Measurements from ENCODE around the gene MYMK. TPM values are rescaled to one million over a fixed set of nuclear protein-coding genes. Genes with fewer than 3 reads are reported as not detected.

MYMK gene
- total and polyA plus RNA-seq, 10 donors: not detected

- TF ChIP-seq POLR2A (IDR thresholded peaks at IDR 0.05) (no peak), POLR2AphosphoS5 (IDR thresholded peaks at IDR 0.05) (no peak)
- TF ChIP-seq, protein P1, sequence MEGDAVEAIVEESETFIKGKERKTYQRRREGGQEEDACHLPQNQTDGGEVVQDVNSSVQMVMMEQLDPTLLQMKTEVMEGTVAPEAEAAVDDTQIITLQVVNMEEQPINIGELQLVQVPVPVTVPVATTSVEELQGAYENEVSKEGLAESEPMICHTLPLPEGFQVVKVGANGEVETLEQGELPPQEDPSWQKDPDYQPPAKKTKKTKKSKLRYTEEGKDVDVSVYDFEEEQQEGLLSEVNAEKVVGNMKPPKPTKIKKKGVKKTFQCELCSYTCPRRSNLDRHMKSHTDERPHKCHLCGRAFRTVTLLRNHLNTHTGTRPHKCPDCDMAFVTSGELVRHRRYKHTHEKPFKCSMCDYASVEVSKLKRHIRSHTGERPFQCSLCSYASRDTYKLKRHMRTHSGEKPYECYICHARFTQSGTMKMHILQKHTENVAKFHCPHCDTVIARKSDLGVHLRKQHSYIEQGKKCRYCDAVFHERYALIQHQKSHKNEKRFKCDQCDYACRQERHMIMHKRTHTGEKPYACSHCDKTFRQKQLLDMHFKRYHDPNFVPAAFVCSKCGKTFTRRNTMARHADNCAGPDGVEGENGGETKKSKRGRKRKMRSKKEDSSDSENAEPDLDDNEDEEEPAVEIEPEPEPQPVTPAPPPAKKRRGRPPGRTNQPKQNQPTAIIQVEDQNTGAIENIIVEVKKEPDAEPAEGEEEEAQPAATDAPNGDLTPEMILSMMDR (IDR thresholded peaks at IDR 0.05 in 8 of 11, conservative IDR thresholded peaks at IDR 0.05 in 3 of 11): no peak
- intact Hi-C loops (cut with DNase I; ENCODE audit: low total_unique reads): no loop called here
- Histone ChIP-seq H3K27me3 (replicated peaks in 1 of 7) (peaks cover 0 to 79% (median 7%) of the 10 kb centered on the region in 7 donors), H3K9me3 (no peaks in the 10 kb centered on the region), H3K4me3 (no peak overlapping the region), H3K27ac (no peak overlapping the region), H3K4me1 (peaks cover 0 to 48% (median 18%) of the 10 kb centered on the region in 6 donors), H3K36me3 (no peaks in the 10 kb centered on the region)
- WGBS, 5 donors: 79 to 91% (median 83%) methylated on average over 7 to 11 of the region's 11 CpGs
- no peak for DNase-seq
Measured at GRCh38 chr9:133528876-133529241, 4.1 kb upstream of the MYMK start.

GRCh38 chr9:133528001-133528875 lies 3.5 kb upstream of the MYMK start:
- H3K27ac ChIP-seq: peak overlapping the region in 4 of 8 donors; percentile 45 to 67 (median 50)
- 83 to 88% (median 85%) methylated on average over 18 to 22 of the region's 22 CpGs for WGBS, 5 donors

DNA sequence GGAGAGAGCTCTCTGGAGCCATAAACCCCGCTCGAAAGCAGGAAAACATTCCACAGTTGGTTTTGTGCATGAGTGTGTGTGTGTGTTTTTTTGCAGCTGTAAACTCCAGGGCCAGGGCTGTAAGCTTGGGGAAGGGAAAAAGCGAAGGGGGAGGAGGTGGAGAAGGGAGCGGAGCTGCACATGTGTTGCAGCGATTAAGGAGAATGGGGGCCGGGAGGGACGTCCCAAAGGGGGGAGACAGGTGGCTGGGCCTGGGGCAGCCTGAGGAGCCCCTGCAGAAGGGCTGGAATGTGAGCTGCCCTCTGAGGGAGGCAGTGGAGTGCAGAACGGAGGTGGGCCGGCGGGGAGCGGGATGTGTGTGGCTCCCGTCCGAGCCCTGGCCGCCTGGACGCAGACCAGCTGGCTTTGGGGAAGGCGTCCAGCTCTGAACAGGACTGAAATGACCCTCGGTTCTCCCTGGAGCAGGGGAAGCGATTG lies 2.7 kb upstream of the MYMK start:
- 74 to 84% (median 79%) methylated on average over 16 to 18 of the region's 18 CpGs for WGBS, 5 donors
- intact Hi-C loops (cut with DNase I; ENCODE audit: low total_unique reads): no loop called here
- TF ChIP-seq POLR2A (IDR thresholded peaks at IDR 0.05): no peak
- TF ChIP-seq POLR2AphosphoS5 (IDR thresholded peaks at IDR 0.05): peak in 2 of 3 donors; percentile 58
- H3K27me3 ChIP-seq (replicated peaks in 1 of 7): peaks cover 0 to 65% (median 7%) of the 10 kb centered on the region in 7 donors
- no peaks in the 10 kb centered on the region for H3K9me3 ChIP-seq
- no peak for DNase-seq
- peaks cover 0 to 34% (median 13%) of the 10 kb centered on the region in 6 donors for H3K4me1 ChIP-seq
- peak overlapping the region in 4 of 8 donors; percentile 45 to 67 (median 50) for H3K27ac ChIP-seq
- H3K36me3 ChIP-seq: no peaks in the 10 kb centered on the region
- H3K4me3 ChIP-seq: no peak overlapping the region

More at GRCh38 chr9:133528001-133528875, 3.5 kb upstream of the MYMK start:
- Histone ChIP-seq H3K36me3 (no peaks in the 10 kb centered on the region), H3K27me3 (replicated peaks in 1 of 7) (peaks cover 0 to 73% (median 7%) of the 10 kb centered on the region in 7 donors), H3K4me3 (no peak overlapping the region), H3K9me3 (no peaks in the 10 kb centered on the region), H3K4me1 (peaks cover 0 to 42% (median 13%) of the 10 kb centered on the region in 6 donors)
- DNase-seq: no peak
- TF ChIP-seq POLR2A (IDR thresholded peaks at IDR 0.05) (no peak), POLR2AphosphoS5 (IDR thresholded peaks at IDR 0.05) (no peak)
- TF ChIP-seq, protein P1 (IDR thresholded peaks at IDR 0.05 in 8 of 11, conservative IDR thresholded peaks at IDR 0.05 in 3 of 11): no peak
- intact Hi-C loops (cut with DNase I; ENCODE audit: low total_unique reads): no loop called here

DNA sequence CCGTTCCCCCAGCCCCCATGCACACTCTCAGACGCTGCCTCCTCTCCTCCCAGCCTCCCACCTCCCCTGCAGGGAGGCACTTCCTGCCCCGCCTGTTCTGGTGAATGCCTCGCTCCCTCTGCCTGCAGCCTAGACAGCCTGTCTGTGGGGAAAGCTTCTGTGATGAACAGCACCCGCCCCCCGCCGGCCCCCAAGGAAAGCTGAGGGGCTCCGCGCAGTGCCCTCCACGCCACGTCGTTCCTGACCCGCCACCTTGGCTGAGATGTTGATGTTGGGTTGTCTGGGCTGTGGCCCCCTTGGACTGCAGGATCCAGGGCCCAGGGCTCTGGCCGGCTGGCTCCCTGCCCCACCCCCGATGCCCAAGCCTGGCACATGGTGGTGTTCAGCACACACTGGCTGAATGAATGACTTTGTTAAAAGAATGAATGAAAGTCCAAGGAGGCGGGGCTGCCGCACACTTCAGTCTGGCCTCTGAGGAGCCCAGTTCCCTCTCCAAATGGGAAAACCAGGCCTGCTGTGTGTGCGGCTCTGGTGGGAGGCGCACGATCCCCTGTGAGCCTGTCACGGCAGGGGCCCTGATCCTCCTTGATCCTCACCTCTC lies 2.1 kb upstream of the MYMK start:
- 42 to 49% (median 44%) methylated on average over 13 to 21 of the region's 21 CpGs for WGBS, 5 donors
- Histone ChIP-seq H3K27ac (peak overlapping the region in 5 of 8 donors; percentile 4 to 67 (median 52)), H3K4me1 (peaks cover 0 to 32% (median 13%) of the 10 kb centered on the region in 6 donors), H3K4me3 (no peak overlapping the region), H3K27me3 (replicated peaks in 1 of 7) (peaks cover 0 to 58% (median 3%) of the 10 kb centered on the region in 7 donors), H3K36me3 (no peaks in the 10 kb centered on the region), H3K9me3 (no peaks in the 10 kb centered on the region)
- DNase-seq: no peak
- intact Hi-C loops (cut with DNase I; ENCODE audit: low total_unique reads): no loop called here
- TF ChIP-seq, protein P1 (IDR thresholded peaks at IDR 0.05 in 8 of 11, conservative IDR thresholded peaks at IDR 0.05 in 3 of 11): no peak
- TF ChIP-seq POLR2A (IDR thresholded peaks at IDR 0.05): no peak
- TF ChIP-seq POLR2AphosphoS5 (IDR thresholded peaks at IDR 0.05): peak in 1 of 3 donors; percentile 37

All from spleen (tissue), 11 donors.